GM18505 (cell line): ENCODE data around the gene CTBP1.
A peak's percentile ranks its signal among the peaks of the same experiment; 100 is the strongest.

Experiments
- ATAC-seq: cut with Tn5 transposase; IDR thresholded peaks from one replicate; pipeline ENCODE4 v1.9.1; 2021; ENCODE audit not compliant: unreplicated experiment
- POLR2A ChIP-seq: IDR thresholded peaks from 4 replicates; pipeline ENCODE4 v1.6.1; 2011; ENCODE audit warnings: borderline replicate concordance; ENCODE audit not compliant: insufficient read depth, insufficient read length; ENCODE audit errors: extremely low read depth

Gene CTBP1

DNA sequence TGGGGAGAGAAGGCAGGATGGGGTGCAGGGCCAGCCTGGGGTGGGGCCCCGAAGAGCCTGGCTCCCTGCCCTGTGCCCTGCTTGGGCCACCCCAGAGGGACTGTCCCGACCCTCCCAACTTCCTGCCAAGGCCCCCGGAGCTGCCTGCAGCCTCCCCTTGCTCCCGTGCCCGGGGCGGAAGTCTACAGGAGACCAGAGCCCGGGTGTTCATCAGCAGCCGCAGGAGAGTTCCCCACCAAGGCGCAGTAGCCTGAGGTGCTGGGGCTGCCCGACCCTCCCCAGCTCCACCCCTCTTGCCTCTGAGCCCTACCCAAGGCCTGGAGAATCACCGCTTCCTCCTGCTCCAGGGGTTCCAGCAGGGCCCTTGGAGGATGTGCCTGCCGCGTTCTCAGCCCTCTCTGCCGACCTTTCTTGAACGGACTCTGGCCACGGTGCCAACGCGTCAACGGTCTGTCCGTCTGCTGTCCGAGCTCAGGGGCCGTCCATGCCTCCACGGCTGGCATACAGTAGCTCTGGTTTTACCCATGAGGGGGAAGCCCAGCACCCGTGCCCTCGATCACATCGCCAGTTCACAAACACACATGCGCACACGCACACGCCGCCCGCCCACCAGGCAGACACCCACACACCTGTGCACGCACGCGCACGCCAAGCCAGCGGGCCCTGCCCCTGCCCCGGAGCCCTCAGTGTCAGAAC, 40.5 kb downstream of the CTBP1 start:
- no peak for TF ChIP-seq POLR2A
- no peak for ATAC-seq

DNA sequence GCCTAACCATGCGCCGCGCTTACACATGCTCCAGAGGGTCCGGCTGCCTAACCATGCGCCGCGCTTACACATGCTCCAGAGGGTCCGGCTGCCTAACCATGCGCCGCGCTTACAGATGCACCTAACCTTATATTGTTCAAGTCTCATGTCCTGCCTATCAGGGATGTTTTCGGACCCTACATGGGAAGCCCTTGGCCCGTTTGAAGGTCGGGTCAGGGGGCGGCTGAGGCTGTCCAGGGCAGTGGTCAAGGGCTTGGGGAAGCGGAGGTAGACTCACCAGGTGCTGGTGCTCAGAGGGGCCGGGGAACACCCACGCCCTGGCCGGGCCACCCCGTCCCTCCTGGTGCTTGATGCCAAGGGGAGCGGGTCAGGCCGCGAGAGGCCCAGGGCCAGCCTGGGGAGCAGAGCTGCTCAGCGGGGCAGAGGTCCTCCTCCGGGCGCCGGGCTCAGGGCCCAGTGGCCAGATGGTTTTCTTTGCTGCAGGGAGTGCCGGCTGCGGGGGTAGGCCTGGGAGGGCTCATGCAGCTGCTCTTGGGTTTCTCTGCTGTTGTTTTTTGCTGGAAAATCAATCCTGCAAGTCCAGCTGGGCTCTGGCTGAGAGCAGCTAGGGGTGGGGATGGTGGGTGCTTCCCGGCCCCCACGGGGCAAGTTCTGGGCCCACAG, 41.2 kb downstream of the CTBP1 start:
- ATAC-seq: no peak
- no peak for TF ChIP-seq POLR2A

DNA sequence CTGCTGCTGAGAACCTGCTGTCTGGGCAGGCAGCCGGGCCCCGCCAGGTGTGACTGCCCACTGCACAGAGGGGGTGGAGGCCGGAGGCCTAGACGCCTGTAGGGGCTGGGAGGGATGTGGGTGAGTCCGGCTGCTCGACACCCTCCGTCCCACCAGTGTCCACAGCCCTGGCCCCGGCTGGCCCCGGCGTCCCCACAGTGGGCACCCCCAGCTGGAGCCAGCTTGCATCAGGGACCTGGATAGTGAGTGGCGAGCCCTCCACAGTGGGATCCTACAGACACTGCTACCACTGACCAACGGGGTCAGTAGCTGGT, 41.8 kb downstream of the CTBP1 start:
- no peak for TF ChIP-seq POLR2A
- no peak for ATAC-seq

DNA sequence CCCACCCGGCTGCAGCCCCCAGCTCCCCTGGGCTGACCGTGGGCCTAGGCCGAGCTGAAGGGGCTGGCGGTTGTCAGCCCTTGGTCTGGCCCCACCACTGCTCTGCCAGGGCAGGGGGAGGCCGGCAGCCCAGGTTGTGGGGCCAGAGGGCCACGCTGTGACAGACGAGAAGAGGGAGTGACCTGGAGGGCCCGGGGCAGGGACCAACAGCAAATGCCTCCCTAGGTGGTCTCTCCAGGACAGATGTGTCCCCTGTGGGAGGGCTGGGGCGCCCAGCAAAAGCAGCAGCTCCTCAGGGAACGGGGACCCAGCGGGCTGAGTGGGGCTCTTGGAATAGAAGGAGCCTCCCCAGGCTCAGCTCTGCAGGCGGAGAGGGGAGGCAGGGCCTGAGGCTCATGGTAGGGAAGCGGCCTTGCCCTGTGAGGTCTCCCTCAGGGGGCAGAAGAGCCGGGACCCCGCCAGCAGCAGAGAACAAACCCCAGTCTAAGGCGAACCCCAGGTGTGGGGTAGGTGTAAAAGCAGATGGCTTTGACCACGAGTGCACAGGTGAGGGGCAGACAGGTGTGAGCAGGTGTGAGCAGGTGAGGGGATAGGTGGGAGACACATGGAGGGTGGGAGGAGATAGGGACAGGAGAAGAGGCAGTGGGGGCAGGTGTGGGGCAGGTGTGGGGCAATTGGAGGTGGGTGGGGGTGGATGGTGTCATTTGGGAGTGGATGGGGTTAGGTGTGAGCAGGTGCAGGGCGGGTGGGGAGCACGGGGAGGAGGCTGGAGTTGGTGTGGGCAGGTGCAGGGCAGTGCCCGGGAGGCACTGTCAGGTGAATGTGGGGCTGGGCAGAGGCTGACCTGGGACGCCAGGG, 42.4 kb downstream of the CTBP1 start:
- no peak for TF ChIP-seq POLR2A
- ATAC-seq: no peak

DNA sequence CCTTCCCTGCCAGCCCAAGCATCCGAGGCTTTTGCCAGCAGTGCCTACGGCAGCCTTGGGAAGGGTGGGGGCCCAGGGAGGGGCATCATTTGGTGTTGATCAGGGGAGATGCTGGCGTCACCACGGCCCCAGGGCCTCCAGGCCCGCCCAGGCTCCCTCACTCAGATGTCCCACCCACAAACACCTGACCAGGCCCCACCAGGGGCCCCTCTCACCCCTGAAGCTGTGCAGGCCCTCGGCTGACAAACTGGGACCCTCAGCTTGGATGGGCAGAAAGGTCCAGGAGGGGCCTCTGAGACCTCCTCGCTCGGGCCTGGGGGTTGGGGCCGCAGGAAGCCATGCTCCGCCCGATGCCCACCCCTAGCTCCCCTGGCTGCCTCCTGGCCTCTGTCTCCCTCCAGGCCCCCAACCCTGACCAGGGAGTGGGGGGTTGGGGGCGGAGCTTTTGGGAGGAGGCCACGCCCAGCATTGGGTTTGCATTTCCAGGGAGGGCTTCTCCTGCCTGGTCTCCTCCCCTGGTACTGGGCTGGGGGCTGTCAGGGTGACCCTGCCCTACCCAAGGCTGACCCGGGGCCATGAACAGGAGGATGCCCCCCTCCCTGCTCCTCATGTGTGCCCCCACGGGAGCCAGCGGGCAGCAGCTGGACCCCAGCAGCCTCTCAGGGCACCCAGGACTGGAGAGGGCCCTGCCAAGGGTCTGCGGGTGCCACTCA, 43.2 kb downstream of the CTBP1 start:
- TF ChIP-seq POLR2A: no peak
- ATAC-seq: no peak

DNA sequence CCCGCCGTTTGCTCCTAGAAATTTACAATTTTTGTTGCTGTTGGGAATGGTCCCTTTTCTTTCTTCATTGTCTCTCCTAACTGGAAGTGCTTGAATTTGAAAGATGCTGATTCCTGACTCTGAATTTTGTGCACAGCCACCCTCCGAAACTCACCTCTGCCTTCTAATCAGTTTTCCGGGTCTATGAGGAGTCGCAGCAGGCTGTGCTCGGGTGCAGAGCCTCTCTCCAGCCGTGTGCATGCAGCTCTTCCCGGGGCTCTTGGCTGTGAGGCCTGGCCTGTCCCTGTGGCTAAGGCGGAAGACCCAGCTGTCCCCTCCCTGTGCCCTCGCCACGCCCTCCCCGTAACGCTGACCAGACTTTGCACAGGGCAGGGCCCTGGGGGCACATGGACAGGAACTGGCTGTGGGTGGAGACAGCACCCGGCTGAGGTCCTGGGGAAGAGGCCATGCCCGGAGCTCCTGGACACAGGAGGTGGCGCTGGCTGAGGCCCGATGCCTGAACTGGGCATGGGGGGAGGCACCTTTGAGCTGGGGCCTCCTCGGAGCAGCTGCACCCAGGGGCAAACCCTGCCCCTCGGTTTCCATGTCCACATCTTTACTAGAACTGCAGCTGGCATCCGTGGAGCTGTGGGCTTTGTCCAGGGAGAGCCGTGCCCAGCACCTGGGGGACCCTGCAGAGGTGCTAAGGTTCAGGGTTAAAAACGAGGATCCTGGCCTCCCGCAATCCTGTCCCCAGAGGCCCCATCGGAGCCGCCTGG, 43.9 kb downstream of the CTBP1 start:
- no peak for TF ChIP-seq POLR2A
- ATAC-seq: no peak

DNA sequence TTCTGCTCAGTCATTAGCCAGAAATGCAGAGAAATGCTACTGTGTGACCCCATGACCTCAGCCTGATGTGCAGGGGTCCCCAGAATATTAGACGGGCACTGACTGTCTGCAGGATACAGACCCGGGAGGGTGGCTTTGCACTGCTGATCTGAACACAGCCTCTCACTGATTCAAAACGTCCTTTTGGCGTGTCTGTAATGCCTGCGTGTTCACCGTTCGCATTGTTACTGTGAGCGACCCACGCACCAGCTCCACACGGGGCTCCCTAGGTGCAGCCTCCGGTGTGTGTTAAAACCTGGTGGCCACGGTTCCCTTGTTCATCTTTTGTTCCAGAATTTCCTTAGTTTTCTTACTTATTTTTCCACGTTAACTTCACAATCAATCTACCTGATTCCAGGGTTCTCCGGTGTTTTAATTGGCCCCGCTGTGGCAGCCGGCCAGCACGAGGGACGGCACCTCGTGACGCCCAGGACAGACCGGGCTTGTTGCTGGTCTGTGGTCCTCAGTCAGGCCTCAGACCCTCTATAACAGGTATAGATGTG, 44.6 kb downstream of the CTBP1 start:
- no peak for TF ChIP-seq POLR2A
- ATAC-seq: no peak

DNA sequence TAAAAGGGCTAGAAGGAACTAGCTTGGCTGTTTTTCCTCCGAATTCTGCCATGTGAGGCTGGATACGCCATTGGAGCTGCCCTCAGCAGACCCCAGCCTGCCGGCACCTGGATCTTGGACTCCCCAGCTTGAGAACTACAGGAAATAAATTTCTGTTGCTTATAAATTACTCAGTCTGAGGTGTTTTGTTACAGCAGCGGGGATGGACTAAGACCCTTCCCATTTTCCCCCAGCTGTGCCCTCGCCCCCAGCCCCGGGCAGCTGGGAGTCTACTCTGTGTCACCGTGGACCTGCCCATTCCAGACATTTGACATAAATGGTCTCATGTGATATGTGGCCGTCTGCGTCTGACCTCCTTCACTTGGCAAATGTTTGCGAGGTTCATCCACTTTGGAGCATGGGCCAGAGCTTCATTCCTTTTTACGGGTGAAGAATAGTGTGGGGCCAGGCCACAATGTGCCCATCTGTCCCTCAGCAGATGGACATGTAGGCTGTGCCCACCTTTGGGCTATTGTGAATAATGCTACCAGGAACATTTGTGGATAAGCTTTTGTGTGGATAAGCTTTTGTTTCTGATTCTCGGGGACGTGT, 45.8 kb downstream of the CTBP1 start:
- TF ChIP-seq POLR2A: no peak
- no peak for ATAC-seq

DNA sequence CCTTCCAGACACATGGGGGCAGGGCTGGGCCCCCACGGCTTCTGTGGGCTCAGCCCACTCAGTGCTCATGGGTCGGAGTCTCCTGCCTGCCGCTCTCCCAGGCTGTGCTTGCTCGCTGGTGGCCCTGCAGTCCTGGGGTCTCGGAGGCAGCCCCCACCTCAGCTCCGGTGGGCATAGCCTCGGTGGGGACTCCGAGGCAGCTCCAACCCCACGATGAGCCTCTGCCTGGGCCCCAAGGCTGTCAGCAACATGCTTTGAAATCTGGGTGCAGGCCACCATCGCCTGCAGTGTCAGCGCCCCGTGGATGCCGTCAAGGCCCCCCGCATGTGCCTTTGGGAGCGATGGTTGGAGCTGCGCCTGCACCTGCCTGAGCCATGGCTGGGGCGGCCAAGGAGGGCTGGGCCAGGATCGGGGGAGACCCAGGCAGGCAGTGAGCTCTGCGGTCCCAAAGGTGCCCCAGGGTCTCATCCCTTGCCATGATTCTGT, 46.4 kb downstream of the CTBP1 start:
- ATAC-seq: no peak
- no peak for TF ChIP-seq POLR2A

DNA sequence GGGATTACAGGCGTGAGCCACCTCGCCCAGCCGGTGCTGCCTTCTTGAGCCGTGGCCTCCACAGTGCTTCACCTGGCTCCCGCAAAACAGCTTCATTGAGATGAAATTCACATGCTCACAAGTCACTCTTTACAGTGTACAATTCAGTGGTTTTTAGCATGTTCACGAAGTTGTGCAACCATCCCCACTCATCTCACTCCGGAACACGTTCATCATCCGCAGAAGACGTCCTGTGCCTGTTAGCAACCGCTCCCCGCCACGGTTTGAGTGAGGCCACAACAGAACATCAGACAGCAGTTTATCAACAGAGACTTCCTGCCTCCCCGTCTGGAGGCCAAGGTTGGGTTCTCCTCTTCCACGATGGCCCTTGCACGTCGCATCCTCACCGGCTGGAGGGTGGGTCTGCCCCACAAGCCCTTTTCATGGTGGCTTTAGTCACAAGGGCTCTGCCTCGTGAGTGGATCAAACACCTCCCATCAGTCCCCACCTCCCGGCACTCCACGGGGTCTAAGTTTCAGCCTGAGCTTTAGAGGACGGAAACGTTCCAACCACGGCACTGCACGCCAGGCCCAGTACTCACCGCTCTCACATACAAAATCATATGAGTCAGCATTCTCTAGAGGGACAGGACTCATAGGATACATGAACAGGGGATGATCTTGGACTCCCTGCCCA, 46.9 kb downstream of the CTBP1 start:
- peak; percentile 40 for ATAC-seq
- TF ChIP-seq POLR2A: no peak

DNA sequence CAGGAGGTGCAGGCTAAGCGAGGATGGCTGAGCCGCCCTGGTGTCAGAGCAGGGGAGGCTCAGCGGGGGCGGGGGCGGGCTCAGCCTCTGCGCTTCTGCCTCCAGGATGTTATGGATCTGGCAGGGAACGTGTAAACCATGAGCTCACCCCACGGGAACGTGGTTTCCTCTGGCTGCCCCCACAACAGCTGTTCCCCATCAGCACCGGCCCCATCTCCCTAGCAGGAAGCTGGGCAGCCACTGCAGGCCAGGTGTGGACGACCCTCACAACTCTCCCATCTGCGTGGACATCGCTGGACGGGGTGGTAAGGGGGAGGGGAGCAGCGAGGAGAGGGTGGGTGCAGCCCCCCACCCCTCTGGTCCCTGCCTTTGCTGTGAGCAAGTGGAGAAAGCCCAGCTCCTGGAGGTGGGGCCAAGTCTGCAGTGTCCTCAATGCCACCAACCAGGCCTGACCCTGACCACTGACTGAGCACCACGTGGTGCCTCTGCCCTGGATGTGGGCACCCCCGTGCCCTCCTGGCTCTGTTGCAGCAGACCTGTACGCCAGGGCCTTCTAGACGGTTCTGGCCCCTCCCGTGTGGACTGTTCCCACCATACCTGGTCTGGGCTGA, 48.4 kb downstream of the CTBP1 start:
- TF ChIP-seq POLR2A: no peak
- no peak for ATAC-seq

DNA sequence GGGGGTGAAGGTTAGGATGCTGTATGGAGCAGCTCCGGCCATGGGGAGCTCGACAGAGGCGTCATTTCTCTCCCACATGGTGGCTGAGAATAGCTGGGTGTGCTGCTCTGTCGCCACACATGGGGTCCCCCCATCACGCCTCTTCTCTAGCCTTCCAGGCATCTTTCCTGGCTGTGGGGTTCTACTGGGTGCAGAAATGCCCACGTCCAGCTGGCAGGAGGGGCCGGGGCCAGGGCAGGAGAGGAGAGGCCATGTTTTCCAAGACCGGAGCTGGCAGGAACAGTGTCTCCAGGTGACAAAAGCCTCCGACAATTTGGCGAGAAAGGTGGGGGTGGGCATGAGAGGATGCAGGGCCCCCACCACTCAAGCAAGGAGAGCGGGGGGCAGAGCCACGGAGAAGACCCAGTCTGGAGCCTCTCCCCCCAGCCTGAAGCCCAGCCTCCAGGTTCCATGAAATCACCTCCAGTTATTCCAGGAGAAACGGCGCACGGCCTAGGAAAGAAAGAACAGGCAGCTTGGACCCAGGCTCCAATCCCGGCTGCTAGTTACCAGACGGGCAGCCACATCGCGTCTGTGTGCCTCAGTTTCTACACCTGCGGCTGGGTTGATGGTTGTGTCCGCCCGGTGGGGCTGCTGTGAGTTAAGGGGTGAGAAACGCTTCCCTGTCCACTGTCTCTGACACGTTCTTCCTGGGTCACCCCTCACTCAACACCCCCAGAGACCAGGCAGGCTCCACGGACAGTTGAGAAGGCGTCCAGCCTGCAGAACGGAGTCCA, 49.2 kb downstream of the CTBP1 start:
- TF ChIP-seq POLR2A: no peak
- no peak for ATAC-seq
